HUES48 (cell line): ENCODE measurements around the gene NRDE2.

Experiments
- H3K27ac ChIP-seq: one replicate; pipeline ENCODE4 v1.7.0; 2013; ENCODE audit warnings: low read depth, low read length, inconsistent platforms
- H3K27me3 ChIP-seq: 2 replicates; pipeline ENCODE4 v1.6.1; 2013; ENCODE audit warnings: mild to moderate bottlenecking, low read length; ENCODE audit not compliant: control insufficient read depth, insufficient read depth
- H3K36me3 ChIP-seq: 2 replicates; pipeline ENCODE4 v1.6.1; 2013; ENCODE audit warnings: low read length; ENCODE audit not compliant: control insufficient read depth, insufficient read depth
- H3K4me1 ChIP-seq: 2 replicates; pipeline ENCODE4 v1.6.1; 2013; ENCODE audit warnings: mild to moderate bottlenecking, low read length; ENCODE audit not compliant: control insufficient read depth, insufficient read depth
- H3K4me3 ChIP-seq: 2 replicates; pipeline ENCODE4 v1.5.1; 2013; ENCODE audit warnings: mild to moderate bottlenecking, low read depth, low read length
- H3K9ac ChIP-seq: 2 replicates; pipeline ENCODE4 v1.6.1; 2013; ENCODE audit warnings: mild to moderate bottlenecking, low read depth, low read length, moderate library complexity
- H3K9me3 ChIP-seq: 2 replicates; pipeline ENCODE4 v1.6.1; 2013; ENCODE audit warnings: low read length; ENCODE audit not compliant: control insufficient read depth, insufficient read depth

NRDE2 gene

DNA sequence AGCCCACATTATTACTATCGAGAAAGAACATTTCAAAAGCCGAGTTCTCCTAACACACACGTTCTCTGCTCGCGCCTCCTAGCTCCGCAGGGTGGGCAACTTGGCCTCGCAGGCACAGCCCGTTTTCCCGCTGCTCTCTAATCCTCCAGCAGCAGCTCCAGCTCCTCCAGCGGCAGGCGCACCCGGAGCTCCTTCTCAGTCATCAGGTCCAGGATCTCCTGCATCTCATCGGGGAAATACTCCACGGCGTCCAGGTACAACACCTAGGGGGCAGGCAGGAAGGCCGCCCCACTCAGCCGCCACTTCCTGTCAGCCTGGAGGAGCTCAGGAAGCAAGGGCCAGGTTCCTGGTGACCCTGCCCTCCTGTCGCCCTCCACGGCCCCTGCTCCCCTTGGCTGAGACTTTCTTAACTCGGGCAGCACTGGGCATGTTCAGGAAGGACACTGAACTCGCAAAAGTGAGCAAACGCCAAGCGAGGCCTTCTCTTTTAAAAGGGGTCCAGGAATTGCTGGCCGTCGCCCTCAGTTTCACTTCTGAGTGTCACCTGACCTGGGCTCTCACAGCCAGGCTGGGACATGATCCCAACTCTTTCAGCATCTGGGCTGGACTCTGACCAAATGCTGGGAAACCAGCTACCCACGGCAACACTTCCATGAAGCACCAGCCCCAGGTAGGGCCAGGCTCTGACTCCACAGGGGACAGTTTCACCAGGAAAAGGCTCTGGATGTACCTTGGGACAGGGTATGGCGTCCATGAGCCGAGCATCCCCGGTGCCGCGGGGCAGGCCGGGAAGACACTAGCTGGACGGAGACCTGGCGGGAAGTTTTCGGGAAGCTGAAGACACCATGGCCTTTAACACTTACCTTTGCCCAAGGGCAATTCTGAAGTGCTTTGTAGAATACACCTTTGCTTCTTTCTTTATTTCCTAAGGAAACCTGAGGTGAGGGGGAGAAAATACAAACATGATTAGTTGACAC, 53.3 kb downstream of the NRDE2 start:
- Histone ChIP-seq H3K27ac (no peak overlapping the region), H3K27me3 (no peaks in the 10 kb centered on the region), H3K4me1 (no peaks in the 10 kb centered on the region), H3K4me3 (no peak overlapping the region), H3K36me3 (peaks cover 43% of the 10 kb centered on the region), H3K9me3 (no peaks in the 10 kb centered on the region), H3K9ac (no peak overlapping the region)

DNA sequence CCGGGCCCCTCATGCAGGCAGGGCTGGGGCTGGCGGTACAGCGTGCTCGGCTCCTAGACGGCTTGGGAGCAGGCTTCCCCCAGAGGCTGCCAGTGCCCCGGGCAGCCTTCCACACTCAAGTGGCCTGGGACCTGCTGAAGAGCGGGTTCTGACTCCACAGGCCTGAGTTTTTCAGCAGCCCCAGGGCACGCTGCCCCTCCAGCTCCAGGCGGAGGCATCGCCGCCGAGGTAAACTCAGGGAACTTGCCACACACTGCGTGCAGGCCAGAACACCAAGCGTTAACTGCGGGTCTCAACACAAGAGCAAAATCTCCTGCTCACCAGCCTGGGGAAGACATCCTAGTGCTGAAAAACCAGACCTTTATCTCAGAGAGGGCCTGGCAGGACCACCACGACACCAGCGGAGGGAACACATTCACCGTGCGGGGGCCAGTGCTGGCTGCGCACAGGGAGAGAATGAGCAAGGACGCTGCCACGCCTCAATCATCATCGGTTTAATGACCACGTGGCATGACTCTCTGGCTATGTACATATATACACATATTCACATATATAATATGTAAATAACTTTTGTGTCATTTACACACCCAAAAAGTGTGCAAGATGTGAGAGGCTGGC, 54.1 kb downstream of the NRDE2 start:
- Histone ChIP-seq H3K36me3 (peaks cover 49% of the 10 kb centered on the region), H3K9me3 (no peaks in the 10 kb centered on the region), H3K27ac (no peak overlapping the region), H3K4me1 (no peaks in the 10 kb centered on the region), H3K4me3 (no peak overlapping the region), H3K9ac (no peak overlapping the region), H3K27me3 (no peaks in the 10 kb centered on the region)

DNA sequence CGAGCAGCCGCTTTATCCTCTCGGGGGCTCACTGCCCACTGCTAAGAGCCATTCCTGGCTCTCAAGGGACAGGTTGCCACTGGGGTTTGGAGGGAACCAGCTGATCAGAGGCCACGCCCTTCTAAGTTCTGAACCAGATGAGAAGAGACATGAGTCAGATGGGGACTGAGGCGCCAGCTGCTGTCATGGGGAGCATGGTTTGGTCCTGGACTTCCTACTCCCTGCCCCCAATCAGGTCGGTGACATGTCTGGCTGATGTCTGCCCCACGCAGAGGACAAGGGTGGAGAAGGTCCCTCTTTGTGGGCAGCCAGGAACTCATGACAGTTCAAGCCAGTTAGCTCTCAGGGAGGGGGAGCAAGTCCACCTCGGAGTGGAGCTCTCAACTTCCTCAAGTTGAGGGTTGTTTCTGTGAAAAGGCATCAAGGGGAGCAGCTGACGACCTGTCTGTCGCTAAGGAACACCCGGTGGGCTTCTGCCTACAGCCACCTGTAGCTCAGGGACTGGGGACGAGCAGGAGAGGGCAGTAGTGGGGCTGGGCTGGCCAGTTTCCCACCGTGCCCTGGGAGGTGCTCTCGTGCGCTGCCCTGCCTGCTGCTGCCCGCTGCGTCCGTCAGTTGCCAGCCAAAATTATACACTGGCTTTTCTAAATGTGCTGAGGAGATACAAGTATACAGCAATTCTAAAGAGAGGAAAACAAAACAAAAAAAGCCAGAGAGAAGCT, 54.9 kb downstream of the NRDE2 start:
- Histone ChIP-seq H3K36me3 (peaks cover 52% of the 10 kb centered on the region), H3K4me3 (no peak overlapping the region), H3K4me1 (no peaks in the 10 kb centered on the region), H3K27ac (no peak overlapping the region), H3K27me3 (no peaks in the 10 kb centered on the region), H3K9me3 (no peaks in the 10 kb centered on the region), H3K9ac (no peak overlapping the region)

DNA sequence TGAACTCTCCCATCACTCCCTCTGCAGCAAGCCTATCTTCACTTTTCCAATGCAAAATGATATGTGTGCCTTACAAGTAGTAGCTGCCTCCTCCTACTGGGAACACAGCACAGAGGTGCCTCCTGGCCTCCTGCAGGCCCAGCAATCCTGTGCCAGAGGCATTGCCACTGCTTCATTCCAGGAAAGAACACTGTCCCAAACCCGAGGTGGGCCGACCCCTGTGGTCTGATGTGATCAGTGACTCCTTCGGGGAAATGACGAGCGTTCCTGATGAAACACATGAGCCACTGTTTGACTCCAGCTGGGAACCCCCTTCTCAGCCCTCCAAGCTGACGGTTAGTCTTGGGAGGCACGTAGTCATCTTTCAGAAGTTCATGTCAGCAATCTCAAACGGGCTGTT, 55.9 kb downstream of the NRDE2 start:
- Histone ChIP-seq H3K27me3 (no peaks in the 10 kb centered on the region), H3K9me3 (no peaks in the 10 kb centered on the region), H3K9ac (no peak overlapping the region), H3K36me3 (peaks cover 55% of the 10 kb centered on the region), H3K4me1 (no peaks in the 10 kb centered on the region), H3K27ac (no peak overlapping the region), H3K4me3 (no peak overlapping the region)

DNA sequence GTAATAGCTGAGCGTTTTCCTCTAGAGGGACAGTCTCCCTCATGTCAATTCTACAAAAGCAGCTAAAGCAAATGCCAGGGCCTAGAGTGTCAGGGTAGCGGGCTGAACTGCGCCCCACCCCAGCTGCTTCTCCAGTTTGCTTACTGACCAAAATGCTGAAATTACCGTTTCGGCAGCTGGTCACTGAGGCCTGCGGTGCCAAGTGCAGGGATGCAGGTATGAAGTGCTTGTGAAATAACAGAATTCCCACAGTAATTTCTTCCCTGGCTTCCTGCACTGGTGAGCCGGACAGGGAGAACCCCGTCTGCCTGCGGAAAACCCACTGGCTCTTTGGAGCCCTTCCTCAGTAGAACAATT, 56.3 kb downstream of the NRDE2 start:
- H3K9me3 ChIP-seq: no peaks in the 10 kb centered on the region
- no peak overlapping the region for H3K4me3 ChIP-seq
- peaks cover 55% of the 10 kb centered on the region for H3K36me3 ChIP-seq
- H3K27me3 ChIP-seq: no peaks in the 10 kb centered on the region
- H3K27ac ChIP-seq: no peak overlapping the region
- no peak overlapping the region for H3K9ac ChIP-seq
- no peaks in the 10 kb centered on the region for H3K4me1 ChIP-seq

DNA sequence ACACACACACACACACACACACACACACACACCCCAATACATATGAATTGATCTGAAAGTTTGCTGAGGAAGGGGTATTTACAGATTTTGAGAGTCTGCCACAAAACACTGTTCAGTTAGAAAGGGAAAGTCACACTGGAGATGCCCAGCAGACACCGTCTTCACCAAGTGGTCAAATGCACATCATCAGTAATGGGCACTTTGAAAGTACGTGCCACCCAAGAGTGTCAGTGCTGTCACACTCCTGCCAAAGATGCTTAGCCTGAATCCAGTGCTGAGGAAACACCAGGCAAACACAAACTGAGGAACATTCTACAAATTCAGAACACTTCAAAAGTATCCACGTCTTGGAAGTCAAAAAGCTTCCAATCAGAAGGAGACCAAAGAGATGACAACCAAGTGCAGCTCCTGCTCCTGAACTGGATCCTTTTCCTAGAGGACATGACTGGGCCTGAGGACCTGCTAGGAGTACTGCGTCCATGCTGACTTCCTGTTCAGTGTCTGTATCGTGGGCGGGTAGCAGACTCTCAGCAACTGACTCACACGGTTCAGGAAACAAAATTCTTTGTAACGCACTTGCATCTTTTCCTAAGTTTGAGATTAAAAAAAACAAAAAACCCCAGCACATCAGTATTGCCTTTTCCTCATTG, 56.8 kb downstream of the NRDE2 start:
- peaks cover 56% of the 10 kb centered on the region for H3K36me3 ChIP-seq
- H3K27me3 ChIP-seq: no peaks in the 10 kb centered on the region
- H3K9ac ChIP-seq: no peak overlapping the region
- no peak overlapping the region for H3K4me3 ChIP-seq
- no peaks in the 10 kb centered on the region for H3K9me3 ChIP-seq
- no peaks in the 10 kb centered on the region for H3K4me1 ChIP-seq
- H3K27ac ChIP-seq: no peak overlapping the region

DNA sequence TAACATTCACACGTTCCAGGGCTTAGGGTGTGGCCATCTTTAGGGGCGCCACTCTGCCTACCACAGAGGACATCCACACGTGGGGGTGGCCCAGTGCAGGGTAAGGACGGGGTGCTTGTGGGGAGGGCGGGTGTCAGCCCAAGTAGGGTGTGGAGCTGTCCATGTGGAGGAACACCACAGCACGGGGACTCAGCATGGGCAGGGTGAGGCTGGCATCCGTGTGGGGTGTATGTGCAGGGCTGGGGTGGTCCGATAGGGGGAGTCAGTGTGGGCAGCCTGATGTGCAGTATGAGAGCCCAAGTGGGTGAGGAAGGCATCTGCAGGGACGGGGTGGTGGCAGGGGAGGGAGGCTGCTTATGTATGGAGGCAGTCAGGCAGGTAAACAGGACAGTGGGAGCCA, 57.7 kb downstream of the NRDE2 start:
- no peak overlapping the region for H3K9ac ChIP-seq
- peaks cover 62% of the 10 kb centered on the region for H3K36me3 ChIP-seq
- no peaks in the 10 kb centered on the region for H3K4me1 ChIP-seq
- H3K27ac ChIP-seq: no peak overlapping the region
- H3K9me3 ChIP-seq: no peaks in the 10 kb centered on the region
- H3K4me3 ChIP-seq: no peak overlapping the region
- H3K27me3 ChIP-seq: no peaks in the 10 kb centered on the region

DNA sequence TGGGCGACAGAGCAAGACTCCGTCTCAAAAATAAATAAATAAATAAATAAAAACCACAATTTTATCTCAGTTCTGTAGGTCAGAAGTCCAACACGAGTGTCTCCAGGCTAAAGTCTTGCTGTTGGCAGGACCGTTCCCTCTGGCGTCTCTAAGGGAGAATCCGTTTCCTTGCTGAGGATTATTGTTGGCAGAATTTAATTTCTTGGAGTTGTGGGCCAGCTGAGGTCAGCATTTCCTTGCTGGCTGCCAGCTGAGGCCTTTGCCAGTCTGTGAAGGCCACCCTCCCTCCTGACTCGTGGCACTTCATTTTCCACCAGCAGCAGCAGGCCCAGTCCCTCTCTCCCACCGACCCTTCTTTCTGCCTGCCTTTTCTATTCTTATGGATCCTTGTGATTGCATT, 58.2 kb downstream of the NRDE2 start:
- Histone ChIP-seq H3K27me3 (no peaks in the 10 kb centered on the region), H3K27ac (no peak overlapping the region), H3K9me3 (no peaks in the 10 kb centered on the region), H3K4me3 (no peak overlapping the region), H3K4me1 (no peaks in the 10 kb centered on the region), H3K36me3 (peaks cover 62% of the 10 kb centered on the region), H3K9ac (no peak overlapping the region)

DNA sequence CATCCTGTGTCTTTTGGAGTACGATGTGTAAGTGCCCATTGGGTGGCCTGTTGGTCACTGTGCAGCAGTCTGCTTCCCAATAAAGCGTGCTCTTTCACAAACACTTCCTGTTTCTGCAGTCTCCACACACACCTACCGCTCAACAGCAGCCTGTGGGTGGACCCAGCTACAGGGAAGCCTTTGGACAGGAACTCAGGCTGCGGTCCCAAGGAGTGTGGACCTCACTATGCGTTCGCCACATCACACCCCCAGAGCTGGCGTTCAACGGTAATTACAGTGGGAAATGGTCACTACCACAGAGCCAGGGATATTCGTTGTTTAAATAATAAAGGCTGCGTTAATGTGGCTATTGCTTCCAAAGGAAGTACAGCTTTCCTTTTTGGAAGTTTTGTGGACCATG, 59.2 kb downstream of the NRDE2 start:
- H3K9ac ChIP-seq: no peak overlapping the region
- H3K36me3 ChIP-seq: peaks cover 63% of the 10 kb centered on the region
- H3K4me3 ChIP-seq: no peak overlapping the region
- no peaks in the 10 kb centered on the region for H3K27me3 ChIP-seq
- H3K4me1 ChIP-seq: no peaks in the 10 kb centered on the region
- no peak overlapping the region for H3K27ac ChIP-seq
- no peaks in the 10 kb centered on the region for H3K9me3 ChIP-seq

DNA sequence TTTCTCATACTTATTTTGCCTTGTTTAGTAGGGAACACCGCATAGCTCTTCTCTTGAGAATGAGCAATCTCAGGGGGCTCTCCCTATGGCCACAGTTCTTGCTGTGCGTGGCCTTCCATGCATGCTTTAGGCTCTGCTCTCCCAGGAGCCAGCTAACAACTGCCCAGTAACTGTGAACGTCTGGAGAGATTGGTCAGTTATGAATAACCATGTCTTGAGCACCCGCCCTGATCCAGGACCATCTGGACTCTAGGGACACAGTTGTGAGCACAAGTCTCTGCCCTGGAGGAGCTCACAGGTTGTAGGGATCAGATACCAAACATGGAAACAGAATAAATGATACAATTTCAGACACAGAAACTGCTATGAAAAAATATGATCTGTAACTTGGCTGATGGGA, 63.3 kb downstream of the NRDE2 start:
- no peak overlapping the region for H3K27ac ChIP-seq
- H3K36me3 ChIP-seq: peaks cover 88% of the 10 kb centered on the region
- no peak overlapping the region for H3K4me3 ChIP-seq

More for the DNA sequence above, 63.3 kb downstream of the NRDE2 start:
- Histone ChIP-seq H3K27me3 (no peaks in the 10 kb centered on the region), H3K9me3 (no peaks in the 10 kb centered on the region), H3K4me1 (no peaks in the 10 kb centered on the region), H3K9ac (no peak overlapping the region)
